Stromal cell of bone marrow (primary cell): ENCODE data around the gene CD96.
A peak's percentile ranks its signal among the peaks of the same experiment; 100 is the strongest.
"Not testable (repeated sequence)": the region's sequence is repeated elsewhere in the genome, so short reads cannot be mapped to it uniquely, and the experiment has no call there.

ENCODE experiments used
- DNase-seq: peaks from one replicate; pipeline ENCODE4 v3.0.0-alpha.2; 2012; ENCODE audit warnings: low read depth

Gene CD96

DNA sequence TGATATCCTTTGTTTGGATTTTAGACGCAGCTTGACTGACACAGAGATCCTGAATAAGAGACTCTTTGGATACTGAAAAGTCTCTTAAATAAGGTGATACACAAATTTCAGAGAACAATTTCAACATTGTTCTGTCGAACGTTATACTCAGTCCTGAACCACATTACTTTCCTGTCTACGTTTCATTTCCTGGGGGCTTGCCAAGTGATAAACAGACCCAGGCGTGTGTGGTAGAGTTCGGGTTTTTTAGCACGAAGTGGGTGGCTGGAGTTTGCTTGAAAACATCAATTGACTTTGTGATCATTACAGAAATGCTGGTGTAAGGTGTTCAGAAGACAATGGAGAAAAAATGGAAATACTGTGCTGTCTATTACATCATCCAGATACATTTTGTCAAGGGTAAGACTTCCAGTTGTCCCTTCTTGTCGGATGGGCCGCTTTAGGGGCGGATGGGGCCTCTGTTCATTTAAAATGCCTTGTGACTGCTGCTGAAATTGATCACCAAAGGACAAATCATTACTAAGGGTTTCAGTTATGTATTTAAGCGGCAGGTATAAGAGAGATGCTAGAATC, at the start of gene CD96:
Gene CD96 (plus strand): TSS at position 287 of the 573 bp plus-strand sequence. CDS start 52 bp downstream, at position 339.
- no peak for DNase-seq

DNA sequence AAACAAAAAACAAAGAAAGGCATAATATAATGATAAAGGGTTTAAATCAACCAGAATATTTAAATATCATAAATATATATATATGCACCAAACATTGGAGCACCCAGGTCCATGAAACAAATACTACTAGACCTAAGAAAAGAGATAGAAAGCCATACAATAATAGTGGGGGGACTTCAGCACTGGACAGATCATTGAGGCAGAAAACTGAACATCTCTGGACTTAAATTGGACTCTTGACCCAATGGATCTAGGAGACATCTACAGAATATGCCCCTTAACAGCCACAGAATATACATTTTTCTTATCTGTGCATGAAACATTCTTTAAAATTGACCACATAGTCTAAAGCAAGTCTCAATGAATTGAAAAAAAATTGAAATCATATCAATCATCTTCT, 48.7 kb upstream of the CD96 start:
- DNase-seq, result no peak

- DNase-seq, result no peak
These were observed 45.0 kb upstream of the CD96 start for GRCh38 chr3:111496894-111497559.

DNA sequence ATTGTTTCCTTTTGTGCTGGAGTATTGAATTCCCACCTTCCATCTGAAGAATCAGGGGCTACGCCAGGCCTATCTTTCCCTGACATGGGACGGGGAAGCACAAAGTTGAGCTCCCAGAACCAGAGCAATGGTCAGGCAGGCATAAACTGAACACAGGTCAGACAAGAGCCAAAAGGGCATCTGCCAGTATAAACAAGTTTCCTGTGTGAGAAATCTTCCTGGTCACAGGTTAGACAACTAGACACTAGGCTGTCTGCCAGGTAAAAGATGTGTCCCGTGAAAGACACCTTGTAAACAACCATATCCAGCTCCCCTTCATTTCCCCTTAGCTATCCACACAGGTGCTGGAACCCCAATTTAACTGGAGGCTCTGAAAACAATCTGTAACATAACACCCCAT, 44.0 kb upstream of the CD96 start:
- DNase-seq, result no peak

DNA sequence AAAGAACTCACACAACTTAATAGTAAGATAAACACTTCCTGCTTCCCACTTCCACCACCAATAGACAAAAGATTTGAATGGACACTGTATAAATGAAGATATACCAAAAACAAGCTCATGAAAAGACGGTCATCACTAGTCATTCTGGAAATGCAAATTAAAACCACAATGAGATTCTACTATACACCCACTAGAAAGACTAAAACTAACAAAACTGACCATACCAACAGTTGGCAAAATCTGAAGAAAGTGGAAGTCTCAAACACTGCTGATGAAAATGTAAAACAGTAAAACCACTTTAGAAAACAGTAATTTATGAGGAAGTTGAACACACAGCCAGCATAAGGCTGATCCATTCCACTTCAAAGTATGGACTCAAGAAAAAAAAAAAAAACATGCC, 35.6 kb upstream of the CD96 start:
- no peak for DNase-seq

GRCh38 chr3:111509308-111509707, 32.7 kb upstream of the CD96 start:
- DNase-seq, result no peak

GRCh38 chr3:111517801-111518200, 24.2 kb upstream of the CD96 start:
- DNase-seq, result no peak

DNA sequence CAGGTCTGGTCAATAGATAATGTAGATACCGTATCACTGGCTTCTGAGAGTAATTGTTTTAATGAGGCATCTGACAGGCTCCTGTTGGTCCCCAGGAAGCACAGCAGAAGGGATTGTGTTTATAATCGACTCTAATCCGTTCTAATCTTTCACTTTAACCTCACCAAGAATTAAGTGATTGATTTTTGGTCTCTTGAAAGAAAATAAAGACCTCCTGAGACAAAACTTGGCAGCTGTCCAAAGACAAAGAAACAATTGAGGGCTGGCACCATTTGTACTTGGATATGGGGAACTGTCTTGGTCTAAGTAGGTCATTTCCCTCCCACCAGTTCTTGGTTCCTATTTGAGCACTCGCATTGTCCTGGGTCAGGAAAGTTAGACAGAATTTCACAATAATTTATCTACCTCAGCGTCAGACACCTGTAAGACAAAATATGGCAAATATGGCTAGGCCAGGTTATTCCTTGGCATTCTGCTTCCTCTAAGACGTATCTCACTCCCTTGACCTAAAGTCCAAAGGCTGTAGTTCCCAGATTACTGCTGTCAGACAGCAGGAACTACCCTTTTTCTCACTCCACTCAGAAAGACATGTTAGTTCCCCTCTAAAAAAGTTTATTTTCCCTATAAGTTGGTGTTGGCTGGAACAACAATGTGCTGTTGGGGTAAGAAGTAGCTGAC, 22.7 kb upstream of the CD96 start:
- no peak for DNase-seq

GRCh38 chr3:111521891-111522290, 20.1 kb upstream of the CD96 start:
- DNase-seq, result peak; percentile 37

DNA sequence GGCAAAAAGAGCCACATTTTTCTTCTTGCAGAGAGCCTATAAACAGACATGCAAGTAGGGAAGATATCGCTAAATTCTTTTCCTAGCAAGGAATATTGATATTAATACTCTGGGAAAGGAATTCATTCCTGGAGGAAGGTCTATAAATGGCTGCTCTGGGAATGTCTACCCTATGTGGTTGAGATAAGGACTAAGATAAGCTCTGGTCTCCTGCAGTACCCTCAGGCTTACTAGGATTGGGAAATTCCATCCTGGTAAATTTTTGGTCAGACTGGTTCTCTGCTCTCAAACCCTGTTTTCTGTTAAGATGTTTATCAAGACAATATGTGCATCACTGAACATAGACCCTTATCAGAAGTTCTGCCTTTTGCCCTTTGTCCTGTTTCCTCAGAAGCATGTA, 17.5 kb upstream of the CD96 start:
- not testable (repeated sequence) for DNase-seq

DNA sequence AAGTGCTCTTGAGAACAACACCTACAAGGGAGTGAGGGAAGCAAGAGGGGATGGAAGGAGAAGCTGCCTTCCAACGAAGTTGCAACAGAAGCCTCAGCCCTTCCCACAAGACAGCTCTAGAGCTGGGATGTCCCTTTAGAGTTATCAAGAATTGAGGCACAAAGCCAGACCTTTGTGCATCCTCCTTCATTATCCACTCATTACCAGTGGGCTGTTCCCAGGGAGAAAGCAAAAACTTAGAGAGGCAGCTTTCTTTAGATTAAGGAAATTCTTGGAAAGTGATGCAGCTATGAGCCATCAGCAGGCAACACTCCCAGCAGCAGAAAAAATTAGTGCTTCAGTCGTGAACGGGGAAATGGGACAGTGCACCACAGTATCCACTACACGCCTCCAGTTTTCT, 10.6 kb upstream of the CD96 start:
- DNase-seq, result no peak

DNA sequence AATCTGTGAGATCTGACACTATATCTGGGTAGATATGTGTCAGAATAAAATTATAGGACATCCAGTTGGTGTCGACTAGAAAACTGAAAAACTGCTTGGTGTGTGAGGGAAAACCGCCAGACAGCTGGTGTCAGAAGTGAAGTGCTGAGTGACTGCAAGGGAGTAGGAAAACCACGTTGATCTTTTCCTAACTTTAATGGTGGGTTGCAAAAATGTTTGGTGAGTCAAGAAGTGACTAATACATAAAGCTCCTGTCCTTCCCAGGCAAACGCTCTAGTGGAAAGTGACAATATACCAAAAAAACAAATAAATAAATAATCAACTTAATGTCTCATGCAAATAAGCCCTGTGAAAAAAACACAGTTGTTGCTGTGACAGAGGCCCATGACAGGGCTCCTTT, 7.3 kb upstream of the CD96 start:
- no peak for DNase-seq

- no peak for DNase-seq
These were observed 3.9 kb upstream of the CD96 start for GRCh38 chr3:111538111-111538510.

DNA sequence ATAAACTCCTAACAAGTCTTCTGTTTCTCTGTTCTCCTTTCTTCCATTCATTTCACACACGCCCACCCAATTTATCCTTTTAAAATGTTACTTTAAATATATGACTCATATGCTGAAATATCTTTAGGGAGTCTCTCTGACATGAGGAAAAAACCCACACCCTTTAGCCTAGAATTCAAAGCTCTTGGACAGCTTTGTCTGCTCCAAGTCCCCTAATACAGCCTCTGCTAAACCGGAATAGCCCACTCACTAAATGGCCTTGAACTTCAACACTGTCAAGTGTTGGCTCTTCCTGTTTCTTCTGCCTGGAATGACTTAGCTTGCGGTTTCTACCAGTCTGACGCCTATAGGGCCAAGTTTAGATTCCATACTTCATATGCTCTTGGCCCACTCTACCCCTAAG, 3.3 kb upstream of the CD96 start:
- no peak for DNase-seq

DNA sequence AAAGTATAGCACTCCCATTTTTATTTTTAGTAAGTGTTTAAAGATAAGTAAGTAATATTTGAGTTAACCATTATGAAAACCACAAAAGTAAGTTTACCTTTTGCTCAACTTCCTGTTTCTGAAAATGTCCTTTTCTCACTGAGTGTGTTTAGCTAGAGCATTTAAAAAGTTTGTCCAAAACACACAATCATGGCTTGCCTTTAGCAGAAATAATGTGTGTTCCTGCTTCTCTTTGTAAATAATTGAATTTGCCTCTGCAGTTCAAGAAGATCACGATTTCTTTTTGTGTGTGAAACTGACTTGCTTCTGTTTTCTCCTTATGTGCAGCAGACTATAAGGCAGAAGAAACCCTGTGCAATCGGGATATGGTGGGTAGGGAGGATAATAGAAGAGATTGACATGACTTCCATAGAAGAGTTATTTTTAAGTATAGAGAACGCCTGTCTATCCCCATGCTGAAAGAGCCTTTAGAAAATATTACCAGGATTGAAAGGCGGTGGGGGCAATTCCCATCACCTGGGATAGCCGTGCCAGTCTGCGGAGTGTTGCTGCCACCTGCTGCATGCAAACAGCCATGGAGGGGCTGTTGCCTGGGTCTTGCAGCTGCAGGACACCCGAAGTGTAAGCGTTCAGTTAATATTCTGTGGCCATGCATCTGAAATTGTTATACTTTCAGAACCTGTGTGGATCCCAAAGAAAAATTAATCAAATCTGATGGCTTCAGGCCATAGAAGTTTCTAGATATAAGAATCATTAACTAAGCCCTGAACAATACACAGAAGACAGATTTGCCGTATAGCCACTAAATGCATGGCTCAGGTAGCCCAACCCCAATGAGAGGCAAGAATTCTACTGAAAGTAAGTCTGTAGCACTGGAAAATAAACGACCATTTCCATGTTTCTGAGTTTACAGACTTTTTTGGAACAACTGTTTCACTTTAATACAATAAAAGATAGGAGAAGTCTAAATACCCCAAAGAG, 2.4 kb upstream of the CD96 start:
- no peak for DNase-seq

- DNase-seq, result no peak
These were observed 606 bp upstream of the CD96 start for GRCh38 chr3:111541391-111541790.

DNA sequence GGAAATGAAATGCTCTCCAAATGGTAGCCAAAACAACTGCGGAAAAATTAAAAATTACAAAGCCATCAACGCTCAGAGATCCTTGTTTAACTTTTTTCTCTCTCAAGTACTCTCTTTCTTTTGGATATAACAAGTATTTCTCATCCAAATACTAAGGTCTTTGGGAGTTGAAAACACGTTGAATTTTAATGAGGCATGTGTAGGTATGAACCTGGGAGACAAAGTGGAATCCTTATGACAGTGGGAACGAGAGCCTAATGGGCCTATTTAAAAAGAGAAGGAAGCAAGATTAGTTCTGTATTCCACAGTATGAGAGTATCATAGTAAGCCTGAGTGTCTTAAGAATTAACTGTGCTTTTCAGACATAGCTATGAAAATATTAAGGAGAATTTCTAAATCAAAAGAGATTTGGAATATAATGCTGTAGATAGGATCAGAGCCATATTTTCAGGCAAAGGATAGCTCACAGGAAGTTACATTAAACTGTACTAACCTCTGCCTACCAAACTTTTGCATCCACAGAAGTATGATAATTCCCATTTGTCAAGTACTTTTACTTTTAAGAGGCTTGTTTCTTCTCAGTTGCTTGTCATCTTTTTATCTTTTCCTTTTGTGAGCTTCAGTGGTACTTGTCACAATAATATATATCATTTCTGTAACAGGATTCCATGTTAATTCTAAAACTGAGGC, 759 bp downstream of the CD96 start:
- DNase-seq, result no peak

DNA sequence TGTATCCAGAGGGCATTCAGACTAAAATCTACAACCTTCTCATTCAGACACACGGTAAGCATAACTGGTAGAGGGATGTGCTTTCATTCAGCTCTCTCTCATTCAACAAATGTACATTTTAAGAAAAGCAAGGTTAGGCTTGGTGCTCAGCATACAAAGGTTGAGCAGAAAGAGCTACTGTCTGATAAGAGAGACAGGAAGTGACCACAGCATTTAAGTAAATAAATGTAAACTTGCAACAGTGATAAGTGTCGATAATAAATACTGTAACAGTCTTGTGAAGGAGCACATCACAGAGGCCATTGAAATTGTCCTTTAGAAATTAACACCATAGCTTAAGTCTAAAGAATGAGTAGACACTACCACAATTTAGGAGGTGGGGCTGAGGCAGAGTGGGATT, 3.4 kb downstream of the CD96 start:
- DNase-seq, result no peak

DNA sequence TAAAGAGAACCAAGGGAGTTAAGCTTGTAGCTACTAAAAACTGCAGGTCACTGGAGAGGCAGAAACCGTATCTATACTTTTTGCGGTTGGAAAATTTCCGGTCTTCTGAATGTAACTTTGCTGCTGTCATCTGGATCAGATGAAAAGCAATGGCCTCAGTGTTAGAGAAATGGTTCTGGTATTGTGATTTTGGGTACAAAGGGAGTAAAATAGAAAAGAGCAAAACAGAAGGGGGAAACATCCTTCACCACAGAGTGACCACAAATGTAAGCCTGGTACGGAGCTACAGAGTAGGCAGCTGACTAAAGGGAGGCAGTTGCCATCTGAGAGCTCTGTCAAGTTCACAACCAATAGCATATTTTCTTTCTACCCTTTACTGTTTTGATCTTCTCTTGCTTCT, 5.6 kb downstream of the CD96 start:
- no peak for DNase-seq

- DNase-seq, result no peak
These were observed 6.1 kb downstream of the CD96 start for GRCh38 chr3:111548092-111548491.

DNA sequence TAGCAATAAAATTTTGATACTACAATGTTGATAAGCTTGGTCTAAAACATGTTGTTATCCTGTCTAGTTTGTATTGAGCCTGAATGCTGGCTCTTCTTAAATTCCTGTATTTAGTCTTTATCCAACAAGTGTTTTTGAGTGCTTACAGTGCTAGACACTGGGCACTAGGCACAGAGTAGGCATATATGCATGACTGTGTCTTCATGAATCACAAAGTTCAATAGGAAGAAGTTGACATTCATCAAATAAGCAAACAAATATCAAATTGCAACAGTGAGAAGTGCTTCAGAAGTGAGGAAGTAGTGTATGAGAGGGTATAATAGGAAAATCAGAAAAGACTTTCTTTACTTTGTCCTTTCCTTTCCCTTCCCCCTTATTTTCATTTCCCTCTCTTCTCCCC, 6.8 kb downstream of the CD96 start:
- DNase-seq, result no peak

DNA sequence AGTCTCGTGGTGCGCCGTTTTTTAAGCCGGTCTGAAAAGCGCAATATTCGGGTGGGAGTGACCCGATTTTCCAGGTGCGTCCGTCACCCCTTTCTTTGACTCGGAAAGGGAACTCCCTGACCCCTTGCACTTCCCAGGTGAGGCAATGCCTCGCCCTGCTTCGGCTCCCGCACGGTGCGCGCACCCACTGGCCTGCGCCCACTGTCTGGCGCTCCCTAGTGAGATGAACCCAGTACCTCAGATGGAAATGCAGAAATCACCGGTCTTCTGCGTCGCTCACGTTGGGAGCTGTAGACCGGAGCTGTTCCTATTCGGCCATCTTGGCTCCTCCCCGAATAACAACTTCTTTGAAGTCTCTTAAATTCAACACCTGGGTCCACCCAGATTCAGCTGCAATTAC, 19.9 kb downstream of the CD96 start:
- not testable (repeated sequence) for DNase-seq
